Epidermal melanocyte (primary cell): ENCODE measurements around the gene TANGO6.
"Not testable (repeated sequence)": the region's sequence is repeated elsewhere in the genome, so short reads cannot be mapped to it uniquely, and the experiment has no call there.

Experiments used
- DNase-seq: peaks from one replicate; pipeline ENCODE4 v3.0.0; 2011; ENCODE audit warnings: low spot score; ENCODE audit not compliant: insufficient read length

The TANGO6 gene

GRCh38 chr16:69049603-69050375, 206.5 kb downstream of the TANGO6 start:
- no peak for DNase-seq

GRCh38 chr16:69051517-69051830, 208.1 kb downstream of the TANGO6 start:
- DNase-seq = not testable (repeated sequence)

- DNase-seq = no peak
Observed at GRCh38 chr16:69055008-69055407, 211.7 kb downstream of the TANGO6 start.

GRCh38 chr16:69055980-69056379, 212.6 kb downstream of the TANGO6 start:
- DNase-seq = no peak

- no peak for DNase-seq
Observed at GRCh38 chr16:69056421-69056820, 213.1 kb downstream of the TANGO6 start.

- no peak for DNase-seq
Observed at GRCh38 chr16:69057400-69058378, 214.4 kb downstream of the TANGO6 start.

GRCh38 chr16:69063491-69063890, 220.2 kb downstream of the TANGO6 start:
- DNase-seq = not testable (repeated sequence)

- DNase-seq = no peak
Observed at GRCh38 chr16:69064124-69064763, 220.9 kb downstream of the TANGO6 start.

- no peak for DNase-seq
Observed at GRCh38 chr16:69064764-69065313, 221.5 kb downstream of the TANGO6 start.

GRCh38 chr16:69069504-69069903, 226.2 kb downstream of the TANGO6 start:
- DNase-seq = no peak

- DNase-seq = no peak
Observed at GRCh38 chr16:69071036-69071435, 227.7 kb downstream of the TANGO6 start.

GRCh38 chr16:69072640-69072974, 229.3 kb downstream of the TANGO6 start:
- DNase-seq = no peak

GRCh38 chr16:69073181-69073702, 229.9 kb downstream of the TANGO6 start:
- DNase-seq = no peak

- no peak for DNase-seq
Observed at GRCh38 chr16:69077251-69077650, 233.9 kb downstream of the TANGO6 start.

- DNase-seq = no peak
Observed at GRCh38 chr16:69078073-69078472, 234.7 kb downstream of the TANGO6 start.

GRCh38 chr16:69079697-69080096, 236.4 kb downstream of the TANGO6 start:
- no peak for DNase-seq

GRCh38 chr16:69083306-69083941, 240.1 kb downstream of the TANGO6 start:
- no peak for DNase-seq

GRCh38 chr16:69084289-69084688, 241.0 kb downstream of the TANGO6 start:
- no peak for DNase-seq

- no peak for DNase-seq
Observed at GRCh38 chr16:69085032-69085695, 241.8 kb downstream of the TANGO6 start.

- no peak for DNase-seq
Observed at GRCh38 chr16:69087161-69087581, 243.8 kb downstream of the TANGO6 start.
